Peyer's patch (tissue), 4 donors: ENCODE data around the gene KCNMA1. TPM values are rescaled to one million over a fixed set of nuclear protein-coding genes. Genes with fewer than 3 reads are reported as not detected.

ENCODE experiments used
- DNase-seq, 3 donors: peaks; one replicate each; pipeline ENCODE4 v3.0.0-alpha.2; 2017 to 2019
- H3K27ac ChIP-seq, 4 donors: fragments of 200-600 bp; sonication (generic); one replicate each; pipeline ENCODE4 v1.5.1; 2016 to 2019
- H3K27me3 ChIP-seq, 2 donors: fragments of 200-600 bp; sonication (generic); one replicate each; pipeline ENCODE4 v1.5.1; 2019
- H3K36me3 ChIP-seq, 3 donors: fragments of 200-600 bp; sonication (generic); one replicate each; pipeline ENCODE4 v1.5.1; 2016 to 2019
- H3K4me1 ChIP-seq, 4 donors: fragments of 200-600 bp; sonication (generic); one replicate each; pipeline ENCODE4 v1.5.1; 2016 to 2019
- H3K4me3 ChIP-seq, 4 donors: fragments of 200-600 bp; sonication (generic); 1 replicate in 3 of 4; 2 replicates in 1 of 4; pipeline ENCODE4 v1.5.1; 2016 to 2019; ENCODE audit warnings: mild to moderate bottlenecking in 1 of 4
- H3K9me3 ChIP-seq, 4 donors: fragments of 200-600 bp; sonication (generic); one replicate each; pipeline ENCODE4 v1.5.1; 2016 to 2019; ENCODE audit warnings: mild to moderate bottlenecking in 1 of 4
- POLR2A ChIP-seq, 2 donors: fragments of 450-650 bp; IDR thresholded peaks; one replicate each; pipeline ENCODE4 v1.5.1; 2017; ENCODE audit warnings: antibody characterized with exemption in 2 of 2, mild to moderate bottlenecking in 2 of 2, moderate library complexity in 2 of 2
- total RNA-seq, 4 donors: library from RNA; depleted of rRNA; stranded (reverse); fragments of >200 nt; gene quantifications; one replicate each; pipeline ENCODE4 v1.1.0, GENCODE V29; 2016
- TF ChIP-seq, protein P1 (sequence below), 6 experiments: fragments of 450-650 bp in 4 of 6; fragments of 200-600 bp in 2 of 6; sonication (generic) in 1 of 6; IDR thresholded peaks; one replicate each; pipeline ENCODE4 v1.5.1; 2017 to 2019; ENCODE audit warnings: antibody characterized with exemption in 6 of 6, mild to moderate bottlenecking in 3 of 6, moderate library complexity in 1 of 6

KCNMA1 gene
- total RNA-seq, 4 donors from 2014 or later: 17.8 to 29.1 (median 23.9) TPM

DNA sequence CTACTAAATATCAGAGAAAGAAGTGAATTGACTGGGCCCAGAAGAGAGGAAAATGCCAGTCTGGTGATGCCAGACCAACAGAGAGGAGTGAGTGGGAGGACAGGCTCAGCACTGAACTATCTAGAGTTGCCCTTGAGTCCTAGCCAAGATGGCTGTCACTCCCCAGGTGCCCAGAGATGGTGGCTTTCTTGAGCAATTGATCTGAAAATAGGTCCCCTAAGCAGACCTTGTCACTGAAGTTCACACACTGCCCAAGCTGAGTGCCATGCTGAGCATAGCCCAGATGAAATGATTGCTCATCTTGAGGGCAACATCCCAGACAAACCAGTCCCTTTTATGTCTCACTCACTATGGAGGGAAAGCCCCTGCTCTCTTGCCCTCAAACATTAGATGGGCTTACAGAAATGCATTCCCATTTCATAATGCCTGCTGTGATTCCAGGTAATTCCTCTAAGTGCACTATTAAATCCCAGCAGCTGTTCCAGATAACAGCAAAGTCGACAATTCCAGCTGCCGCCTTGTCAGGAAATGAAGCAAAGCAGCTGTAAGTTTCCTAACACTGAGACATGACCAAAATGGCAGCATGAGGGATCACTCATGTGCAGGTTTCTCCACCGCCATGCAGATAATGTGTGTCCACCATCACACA is 329.4 kb downstream of the KCNMA1 start:
- H3K36me3 ChIP-seq: no peaks in the 10 kb centered on the region
- no peak overlapping the region for H3K27ac ChIP-seq
- no peaks in the 10 kb centered on the region for H3K27me3 ChIP-seq
- no peak for DNase-seq
- TF ChIP-seq, protein P1, sequence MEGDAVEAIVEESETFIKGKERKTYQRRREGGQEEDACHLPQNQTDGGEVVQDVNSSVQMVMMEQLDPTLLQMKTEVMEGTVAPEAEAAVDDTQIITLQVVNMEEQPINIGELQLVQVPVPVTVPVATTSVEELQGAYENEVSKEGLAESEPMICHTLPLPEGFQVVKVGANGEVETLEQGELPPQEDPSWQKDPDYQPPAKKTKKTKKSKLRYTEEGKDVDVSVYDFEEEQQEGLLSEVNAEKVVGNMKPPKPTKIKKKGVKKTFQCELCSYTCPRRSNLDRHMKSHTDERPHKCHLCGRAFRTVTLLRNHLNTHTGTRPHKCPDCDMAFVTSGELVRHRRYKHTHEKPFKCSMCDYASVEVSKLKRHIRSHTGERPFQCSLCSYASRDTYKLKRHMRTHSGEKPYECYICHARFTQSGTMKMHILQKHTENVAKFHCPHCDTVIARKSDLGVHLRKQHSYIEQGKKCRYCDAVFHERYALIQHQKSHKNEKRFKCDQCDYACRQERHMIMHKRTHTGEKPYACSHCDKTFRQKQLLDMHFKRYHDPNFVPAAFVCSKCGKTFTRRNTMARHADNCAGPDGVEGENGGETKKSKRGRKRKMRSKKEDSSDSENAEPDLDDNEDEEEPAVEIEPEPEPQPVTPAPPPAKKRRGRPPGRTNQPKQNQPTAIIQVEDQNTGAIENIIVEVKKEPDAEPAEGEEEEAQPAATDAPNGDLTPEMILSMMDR (IDR thresholded peaks at IDR 0.05): no peak
- no peak for TF ChIP-seq POLR2A (IDR thresholded peaks at IDR 0.05)
- no peaks in the 10 kb centered on the region for H3K4me1 ChIP-seq
- H3K4me3 ChIP-seq: no peak overlapping the region
- no peaks in the 10 kb centered on the region for H3K9me3 ChIP-seq

DNA sequence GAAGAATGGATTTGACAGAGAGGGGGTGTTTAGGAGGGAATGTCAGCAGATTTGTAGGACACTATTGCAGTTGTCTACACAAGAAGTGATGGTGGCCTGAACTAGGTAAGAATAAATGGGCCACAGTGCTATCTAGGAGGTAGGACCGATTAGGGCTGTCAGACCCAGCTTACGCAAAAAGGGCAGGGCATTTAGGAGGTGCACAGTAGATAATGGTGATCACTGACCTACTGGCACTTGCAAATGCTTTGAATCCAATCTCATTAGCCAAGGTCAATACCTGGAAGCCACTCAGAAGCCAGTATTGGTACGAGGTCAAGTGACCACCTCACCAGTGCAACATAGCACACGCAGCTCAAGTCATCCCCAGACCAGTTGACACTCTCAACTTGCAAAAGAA is 330.9 kb downstream of the KCNMA1 start:
- TF ChIP-seq, protein P1 (IDR thresholded peaks at IDR 0.05): no peak
- no peak for TF ChIP-seq POLR2A (IDR thresholded peaks at IDR 0.05)
- Histone ChIP-seq H3K36me3 (no peaks in the 10 kb centered on the region), H3K4me1 (no peaks in the 10 kb centered on the region), H3K9me3 (no peaks in the 10 kb centered on the region), H3K27ac (no peak overlapping the region), H3K4me3 (no peak overlapping the region), H3K27me3 (no peaks in the 10 kb centered on the region)
- no peak for DNase-seq

DNA sequence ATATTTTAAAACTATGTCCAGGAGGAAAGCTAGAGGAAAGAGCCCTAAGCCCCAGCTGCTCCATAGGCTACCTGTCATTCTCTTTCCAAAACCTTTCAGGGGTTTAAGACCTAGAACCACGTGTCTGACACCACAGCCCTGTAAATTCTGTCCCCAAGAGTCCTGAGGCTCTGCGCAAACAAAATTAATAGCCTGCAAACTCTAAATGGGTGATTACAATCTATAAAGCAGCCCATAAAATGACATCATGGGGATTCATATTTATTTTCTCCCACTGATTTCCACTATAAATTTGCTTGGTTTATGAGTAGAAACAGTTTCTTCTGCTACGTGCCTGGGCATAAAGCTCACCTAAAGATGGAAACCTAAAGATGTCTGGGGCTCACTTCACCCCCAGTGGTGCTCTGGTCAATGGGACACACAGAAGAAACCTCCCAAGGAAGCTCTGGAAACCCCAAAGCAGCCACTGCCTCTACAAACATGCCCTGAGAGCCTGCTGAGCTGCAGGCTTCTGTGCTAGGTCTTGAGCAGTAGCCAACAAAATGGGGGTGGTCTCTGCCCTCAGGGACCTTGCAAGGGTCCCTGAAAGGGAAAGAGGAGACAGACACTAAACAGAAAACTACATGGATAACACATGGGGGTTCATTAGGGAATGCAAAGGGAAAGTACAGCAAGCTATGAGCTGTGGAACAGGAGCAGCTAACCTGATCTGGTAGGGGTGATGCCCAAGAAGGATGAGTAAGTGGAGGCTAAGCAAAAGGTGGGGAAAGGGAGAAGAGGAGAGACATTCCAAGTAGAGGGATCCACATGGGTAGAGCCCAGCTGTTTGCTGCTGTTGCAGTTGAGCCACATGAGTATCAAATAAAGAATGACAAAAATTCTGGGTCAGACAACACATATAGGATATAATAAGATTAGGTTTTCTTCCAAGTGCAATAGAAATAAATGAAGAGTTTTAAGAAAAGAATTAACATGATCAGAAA is 331.7 kb downstream of the KCNMA1 start:
- no peaks in the 10 kb centered on the region for H3K9me3 ChIP-seq
- H3K27ac ChIP-seq: no peak overlapping the region
- DNase-seq: no peak
- H3K27me3 ChIP-seq: no peaks in the 10 kb centered on the region
- H3K36me3 ChIP-seq: no peaks in the 10 kb centered on the region
- no peak overlapping the region for H3K4me3 ChIP-seq
- no peaks in the 10 kb centered on the region for H3K4me1 ChIP-seq
- TF ChIP-seq POLR2A (IDR thresholded peaks at IDR 0.05): no peak
- TF ChIP-seq, protein P1 (IDR thresholded peaks at IDR 0.05): no peak

DNA sequence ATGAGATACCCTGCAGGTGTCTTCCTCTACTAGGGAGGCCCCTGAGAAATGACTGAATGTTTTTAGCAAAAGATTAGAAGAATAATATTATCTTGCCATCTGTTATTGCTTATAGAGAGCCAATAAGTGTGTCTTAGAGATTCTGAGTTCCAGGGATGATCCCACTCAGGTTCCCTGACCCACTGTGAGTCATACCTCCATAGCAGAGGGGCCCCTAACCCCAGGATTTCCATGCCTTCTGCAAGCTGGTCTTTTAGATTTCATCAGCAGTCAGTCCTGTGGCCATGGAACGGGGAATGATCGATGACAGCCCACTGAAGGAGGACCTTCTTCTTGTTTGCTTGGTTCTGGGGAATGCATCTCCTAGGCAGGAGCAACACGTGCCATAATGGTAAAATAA is 333.4 kb downstream of the KCNMA1 start:
- Histone ChIP-seq H3K27me3 (no peaks in the 10 kb centered on the region), H3K4me3 (no peak overlapping the region), H3K4me1 (no peaks in the 10 kb centered on the region), H3K9me3 (no peaks in the 10 kb centered on the region), H3K27ac (no peak overlapping the region), H3K36me3 (no peaks in the 10 kb centered on the region)
- TF ChIP-seq, protein P1 (IDR thresholded peaks at IDR 0.05): no peak
- TF ChIP-seq POLR2A (IDR thresholded peaks at IDR 0.05): no peak
- DNase-seq: no peak

DNA sequence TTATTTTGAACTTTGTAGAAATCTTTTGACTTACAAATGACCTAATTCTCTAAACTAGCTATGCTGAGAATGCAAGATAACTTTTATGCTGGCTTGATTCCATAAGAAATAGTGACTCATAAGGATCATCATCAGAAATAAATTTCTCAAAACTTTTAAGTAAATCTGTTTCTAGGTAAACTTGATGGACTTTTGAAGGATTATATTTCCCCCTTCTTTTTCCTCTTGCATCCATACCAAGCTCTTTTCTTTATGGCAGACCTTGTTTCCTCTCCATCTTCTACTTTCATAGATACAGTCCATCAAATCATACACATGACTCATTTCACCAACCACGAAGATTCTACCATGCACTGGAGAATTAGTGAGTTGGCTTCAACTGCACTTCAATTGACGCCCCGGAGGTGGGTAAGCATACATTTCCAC is 336.3 kb downstream of the KCNMA1 start:
- Histone ChIP-seq H3K9me3 (no peaks in the 10 kb centered on the region), H3K4me3 (no peak overlapping the region), H3K36me3 (no peaks in the 10 kb centered on the region), H3K27ac (no peak overlapping the region), H3K4me1 (no peaks in the 10 kb centered on the region), H3K27me3 (no peaks in the 10 kb centered on the region)
- DNase-seq: no peak
- TF ChIP-seq, protein P1 (IDR thresholded peaks at IDR 0.05): no peak
- no peak for TF ChIP-seq POLR2A (IDR thresholded peaks at IDR 0.05)
